ENCODE results near the gene FNBP1.

The FNBP1 gene

GRCh38 chr9:129930743-129931142, 112.2 kb downstream of the FNBP1 start:
- H3K4me3 ChIP-seq (ENCODE audit: low read depth, low read length) = no peak overlapping the region
- DNase-seq (ENCODE audit: low read depth) = no peak
- no peak for TF ChIP-seq CTCF (IDR thresholded peaks at IDR 0.05; ENCODE audit: low read depth, low read length, missing control alignments)

GRCh38 chr9:129929496-129930125, 113.4 kb downstream of the FNBP1 start:
- no peak for TF ChIP-seq CTCF (IDR thresholded peaks at IDR 0.05; ENCODE audit: low read depth, low read length, missing control alignments)
- DNase-seq (ENCODE audit: low read depth) = no peak
- no peak overlapping the region for H3K4me3 ChIP-seq (ENCODE audit: low read depth, low read length)

GRCh38 chr9:129923589-129923988, 119.4 kb downstream of the FNBP1 start:
- no peak overlapping the region for H3K4me3 ChIP-seq (ENCODE audit: low read depth, low read length)
- TF ChIP-seq CTCF (IDR thresholded peaks at IDR 0.05; ENCODE audit: low read depth, low read length, missing control alignments) = no peak
- DNase-seq (ENCODE audit: low read depth) = no peak

GRCh38 chr9:129921905-129922304, 121.1 kb downstream of the FNBP1 start:
- no peak for DNase-seq (ENCODE audit: low read depth)
- TF ChIP-seq CTCF (IDR thresholded peaks at IDR 0.05; ENCODE audit: low read depth, low read length, missing control alignments) = no peak
- no peak overlapping the region for H3K4me3 ChIP-seq (ENCODE audit: low read depth, low read length)

GRCh38 chr9:129919841-129920240, 123.1 kb downstream of the FNBP1 start:
- no peak for DNase-seq (ENCODE audit: low read depth)

GRCh38 chr9:129919277-129919676, 123.7 kb downstream of the FNBP1 start:
- TF ChIP-seq CTCF (IDR thresholded peaks at IDR 0.05; ENCODE audit: low read depth, low read length, missing control alignments) = no peak
- DNase-seq (ENCODE audit: low read depth) = no peak
- no peak overlapping the region for H3K4me3 ChIP-seq (ENCODE audit: low read depth, low read length)

More at GRCh38 chr9:129919841-129920240, 123.1 kb downstream of the FNBP1 start:
- no peak for TF ChIP-seq CTCF (IDR thresholded peaks at IDR 0.05; ENCODE audit: low read depth, low read length, missing control alignments)
- no peak overlapping the region for H3K4me3 ChIP-seq (ENCODE audit: low read depth, low read length)

- no peak for DNase-seq (ENCODE audit: low read depth)
- no peak for TF ChIP-seq CTCF (IDR thresholded peaks at IDR 0.05; ENCODE audit: low read depth, low read length, missing control alignments)
- no peak overlapping the region for H3K4me3 ChIP-seq (ENCODE audit: low read depth, low read length)
Observed at GRCh38 chr9:129918296-129918950, 124.6 kb downstream of the FNBP1 start.

Data from GM12864 (cell line).